ENCODE measurements around the gene TRIP10.
"Not testable (repeated sequence)": the region's sequence is repeated elsewhere in the genome, so short reads cannot be mapped to it uniquely, and the experiment has no call there.

TRIP10 gene

DNA sequence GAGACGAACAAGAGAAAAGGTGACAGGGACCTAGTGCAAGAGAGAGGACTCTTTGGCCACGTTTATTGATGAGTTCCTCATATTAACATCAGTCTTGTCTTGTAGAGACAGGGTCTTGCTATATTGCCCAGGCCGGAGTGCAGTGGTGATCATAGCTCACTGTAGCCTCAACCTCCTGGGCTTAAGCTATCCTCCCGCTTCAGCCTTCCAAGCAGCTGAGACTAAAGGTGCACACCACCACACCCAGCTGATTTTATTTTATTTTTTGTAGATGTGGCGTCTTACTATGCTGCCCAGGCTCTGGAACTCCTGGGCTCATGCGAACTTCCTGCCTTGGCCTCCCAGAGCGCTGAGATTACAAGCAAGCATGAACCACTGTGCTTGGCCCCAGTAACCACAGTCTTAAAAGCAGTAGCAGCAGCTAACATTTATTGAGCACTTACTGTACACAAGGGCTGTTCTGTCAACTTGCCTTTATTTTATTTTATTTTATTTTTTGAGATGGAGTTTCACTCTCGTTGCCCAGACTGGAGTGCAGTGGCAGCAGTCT is 28.8 kb downstream of the TRIP10 start:
- DNase-seq (ENCODE audit: low read depth) = no peak

DNA sequence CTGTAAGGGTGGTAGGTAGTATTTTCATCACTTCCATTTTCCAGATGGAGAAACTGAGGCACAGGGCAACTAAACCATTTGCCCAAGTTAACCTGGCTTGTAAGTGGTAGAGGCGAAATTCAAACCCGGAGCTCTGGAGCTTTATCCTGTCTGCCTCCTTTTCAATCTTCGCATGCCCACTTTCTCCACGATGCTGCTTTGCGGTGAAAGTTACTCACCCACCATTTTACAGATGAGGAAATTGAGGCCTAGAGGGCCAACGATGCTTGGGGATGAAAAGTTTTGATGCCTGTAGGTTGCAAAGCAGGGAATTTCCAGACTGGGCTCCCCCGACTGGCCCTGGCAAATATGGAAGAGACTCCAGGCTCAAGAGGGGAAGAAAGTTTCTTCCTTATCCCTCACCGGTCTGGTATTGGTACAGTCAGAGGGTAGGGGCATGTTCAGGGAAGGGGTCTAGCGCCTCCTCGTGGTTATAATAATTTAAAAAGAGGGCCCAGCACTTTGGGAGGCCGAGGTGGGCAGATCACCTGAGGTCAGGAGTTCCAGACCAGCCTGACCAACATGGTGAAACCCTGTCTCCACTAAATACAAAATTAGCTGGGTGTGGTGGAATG is 29.6 kb downstream of the TRIP10 start:
- no peak for DNase-seq (ENCODE audit: low read depth)

DNA sequence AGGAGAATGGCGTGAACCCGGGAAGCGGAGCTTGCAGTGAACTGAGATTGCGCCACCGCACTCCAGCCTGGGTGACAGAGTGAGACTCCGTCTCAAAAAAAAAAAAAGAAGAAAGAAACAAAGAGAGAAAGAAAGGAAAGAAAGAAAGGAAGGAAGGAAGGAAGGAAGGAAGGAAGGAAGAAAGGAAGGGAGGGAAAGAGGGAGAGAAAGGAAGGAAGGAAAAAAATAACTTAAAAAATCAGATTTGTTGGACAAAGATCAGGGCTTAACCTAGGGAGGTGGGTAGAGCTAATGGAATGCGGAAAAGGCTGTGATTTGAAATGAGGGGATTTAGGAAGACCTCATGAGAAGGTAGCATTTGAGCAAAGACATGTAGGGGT is 32.2 kb downstream of the TRIP10 start:
- not testable (repeated sequence) for DNase-seq (ENCODE audit: low read depth)

DNA sequence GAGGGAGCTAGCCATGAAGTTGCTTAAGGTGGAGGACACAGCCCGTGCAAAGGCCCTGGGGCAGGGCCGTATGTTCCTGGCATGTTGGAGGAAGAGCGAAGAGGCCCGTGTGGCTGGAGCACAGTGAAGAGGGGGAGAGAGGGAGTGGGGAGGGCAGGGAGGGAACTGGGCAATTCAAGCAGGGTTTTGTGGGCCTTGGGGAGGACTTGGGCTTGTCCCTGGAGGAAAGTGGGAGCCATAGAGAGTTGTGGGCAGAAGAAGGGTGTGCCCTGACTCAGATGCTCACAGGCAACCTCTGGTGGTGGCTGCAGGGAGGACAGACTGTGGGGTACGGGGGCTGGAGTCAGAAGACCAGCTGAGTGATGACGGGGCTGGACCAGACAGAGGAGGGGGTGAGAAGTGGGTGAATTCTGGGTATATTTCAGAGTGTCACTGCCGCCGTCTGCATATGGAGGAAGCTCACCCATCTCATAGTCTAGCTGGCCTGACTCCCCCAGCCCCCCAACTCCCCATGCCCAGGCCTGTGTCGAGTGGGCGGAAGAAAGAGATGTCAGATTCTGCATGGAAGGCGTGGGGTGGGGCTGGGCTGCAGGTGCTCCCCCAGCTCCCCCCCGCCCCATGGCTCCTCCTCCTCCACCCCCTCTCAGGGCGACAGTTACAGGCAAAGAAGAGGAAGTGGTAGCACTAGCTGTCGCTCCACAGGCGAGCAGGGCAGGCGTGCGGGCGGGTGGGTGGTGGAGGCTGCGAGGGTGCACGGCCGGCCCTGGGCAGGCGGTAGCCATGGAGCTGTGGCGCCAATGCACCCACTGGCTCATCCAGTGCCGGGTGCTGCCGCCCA is 32.8 kb downstream of the TRIP10 start, which contains the start of gene VAV1:
VAV1 (plus strand) TSS at position 681 of the 838 bp plus-strand sequence; CDS start at position 781, 100 bp downstream.
- DNase-seq (ENCODE audit: low read depth) = no peak

DNA sequence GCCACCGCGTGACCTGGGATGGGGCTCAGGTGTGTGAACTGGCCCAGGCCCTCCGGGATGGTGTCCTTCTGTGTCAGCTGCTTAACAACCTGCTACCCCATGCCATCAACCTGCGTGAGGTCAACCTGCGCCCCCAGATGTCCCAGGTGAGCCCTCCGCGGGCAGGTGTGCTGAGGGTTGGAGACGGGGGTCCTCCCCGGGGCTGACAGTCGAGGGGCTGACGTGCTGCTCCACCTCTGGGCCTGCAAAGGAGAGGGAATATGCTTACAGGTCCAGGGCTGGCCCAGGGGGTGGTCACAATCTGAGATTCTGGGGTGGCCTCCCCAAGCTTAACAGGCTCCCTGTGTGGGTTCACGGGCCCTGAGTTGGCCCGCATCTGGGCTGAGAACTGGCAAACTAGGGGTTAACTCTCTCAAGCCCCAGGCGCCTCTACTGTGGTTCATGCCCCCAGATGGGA is 33.4 kb downstream of the TRIP10 start:
- DNase-seq (ENCODE audit: low read depth) = no peak

DNA sequence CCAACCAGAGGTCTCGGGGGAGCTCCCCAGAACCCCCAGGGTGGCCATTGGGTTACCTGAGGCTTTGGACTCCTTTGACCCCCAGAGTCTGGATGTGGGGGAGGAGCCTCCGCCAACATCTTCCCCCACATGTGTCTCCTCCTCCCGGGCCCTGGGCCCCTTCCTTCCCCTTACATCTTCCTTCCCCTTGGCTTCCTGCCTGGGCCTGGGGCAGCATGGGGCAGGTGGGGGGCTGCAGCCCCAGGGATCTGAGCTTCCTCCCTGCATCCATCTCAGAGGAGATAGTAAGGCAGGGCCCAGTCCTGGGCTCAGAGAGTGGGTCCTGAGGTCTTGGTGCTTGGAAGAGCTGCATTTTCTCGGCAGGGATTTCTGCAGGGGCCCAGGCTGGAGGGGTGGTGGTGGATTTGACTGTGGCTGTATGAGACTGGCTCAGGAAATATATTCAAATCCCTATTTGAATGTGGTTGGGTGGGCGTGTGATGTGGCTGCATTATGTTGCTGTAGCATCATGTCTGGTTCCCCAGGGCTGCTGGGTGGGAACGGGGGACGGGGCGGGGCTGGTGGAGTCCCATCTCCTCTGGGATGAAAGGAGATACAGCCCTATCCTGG is 33.9 kb downstream of the TRIP10 start:
- no peak for DNase-seq (ENCODE audit: low read depth)

DNA sequence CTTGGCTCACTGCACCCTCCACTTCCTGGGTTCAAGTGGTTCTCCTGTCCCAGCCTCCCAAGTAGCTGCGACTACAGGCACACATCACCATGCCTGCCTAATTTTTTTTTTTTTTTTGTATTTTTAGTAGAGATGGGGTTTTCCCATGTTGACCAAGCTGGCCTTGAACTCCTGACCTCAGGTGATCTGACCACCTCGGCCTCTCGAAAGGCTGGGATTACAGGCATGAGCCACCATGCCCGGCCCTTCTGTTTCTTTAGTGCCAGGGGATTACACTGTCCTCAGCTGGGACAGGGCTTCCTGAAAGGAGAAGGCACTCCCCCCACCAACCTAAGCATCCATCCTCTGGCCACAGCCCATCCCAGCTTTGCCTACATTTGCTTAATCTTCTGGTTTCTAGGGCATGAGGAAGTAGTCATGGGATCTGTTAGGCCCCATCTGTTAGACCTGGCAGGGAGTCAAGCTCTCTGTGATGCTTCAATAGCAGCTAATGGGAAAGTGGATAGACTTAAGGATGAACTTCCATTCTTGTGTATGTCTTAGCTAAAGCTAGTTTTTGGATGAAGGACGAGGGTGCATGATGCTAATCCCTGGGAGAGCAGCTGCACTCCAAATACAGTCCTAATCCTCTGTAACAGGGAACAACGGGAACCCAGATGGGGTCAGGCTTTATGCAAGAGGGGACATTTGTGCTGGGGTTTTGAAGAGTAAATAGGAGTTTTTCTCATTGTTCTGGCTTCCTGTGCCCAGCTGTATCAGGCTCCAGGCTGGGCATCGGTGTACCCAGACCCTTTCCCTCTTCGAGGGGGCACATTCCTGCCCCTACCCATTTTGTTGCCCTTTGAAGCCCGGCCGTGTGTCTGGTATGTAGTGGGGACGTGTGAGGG is 35.6 kb downstream of the TRIP10 start:
- DNase-seq (ENCODE audit: low read depth) = no peak

DNA sequence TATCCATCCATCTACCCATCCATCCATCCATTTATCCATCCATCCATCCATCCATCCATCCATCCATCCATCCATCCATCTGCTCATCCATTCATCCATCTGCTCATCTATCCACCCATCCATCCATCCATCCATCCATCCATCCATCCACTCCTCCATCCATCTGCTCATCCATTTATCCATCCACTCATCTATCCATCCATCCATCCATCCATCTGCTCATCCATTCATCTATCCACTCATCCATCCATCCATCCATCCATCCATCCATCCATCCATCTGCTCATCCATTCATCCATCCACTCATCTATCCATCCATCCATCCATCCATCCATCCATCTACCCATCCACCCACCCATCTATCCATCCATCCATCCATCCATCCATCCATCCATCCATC is 36.6 kb downstream of the TRIP10 start:
- DNase-seq (ENCODE audit: low read depth) = not testable (repeated sequence)

DNA sequence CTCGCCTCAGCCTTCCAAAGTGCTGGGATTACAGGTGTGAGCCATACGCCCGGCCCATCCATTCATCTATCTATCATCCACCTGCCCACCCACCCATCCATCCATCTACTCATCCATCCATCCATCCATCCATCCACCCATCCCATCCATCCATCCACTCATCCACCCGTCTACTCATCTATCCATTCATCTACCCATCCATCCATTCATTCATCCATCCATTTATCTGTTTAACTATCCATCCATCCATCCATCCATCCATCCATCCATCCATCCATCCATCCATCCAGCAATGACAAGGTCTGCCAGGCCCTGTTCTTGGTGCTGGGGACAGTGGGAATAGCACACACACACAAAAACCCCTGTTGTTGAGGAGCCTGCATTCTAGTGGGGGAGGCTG is 37.5 kb downstream of the TRIP10 start:
- no peak for DNase-seq (ENCODE audit: low read depth)

DNA sequence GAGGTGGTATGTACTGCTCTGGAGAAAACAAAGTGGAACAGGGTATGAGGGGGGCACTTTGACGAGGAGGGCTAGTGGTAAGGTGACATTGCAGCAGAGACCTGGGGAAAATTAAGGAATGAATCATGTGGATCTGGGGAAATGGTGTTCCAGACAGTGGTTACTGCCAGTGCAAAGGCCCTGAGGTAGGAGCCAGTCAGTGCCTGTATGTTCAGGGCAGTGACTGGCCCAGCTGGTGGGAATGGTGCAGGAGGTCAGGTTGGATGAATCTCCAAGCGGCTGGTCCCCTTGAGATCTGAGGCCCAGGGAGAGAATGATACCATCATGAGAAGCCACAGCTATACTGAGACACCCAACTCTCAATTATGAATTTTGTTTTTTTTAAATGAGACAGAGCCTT is 38.0 kb downstream of the TRIP10 start:
- DNase-seq (ENCODE audit: low read depth) = no peak

DNA sequence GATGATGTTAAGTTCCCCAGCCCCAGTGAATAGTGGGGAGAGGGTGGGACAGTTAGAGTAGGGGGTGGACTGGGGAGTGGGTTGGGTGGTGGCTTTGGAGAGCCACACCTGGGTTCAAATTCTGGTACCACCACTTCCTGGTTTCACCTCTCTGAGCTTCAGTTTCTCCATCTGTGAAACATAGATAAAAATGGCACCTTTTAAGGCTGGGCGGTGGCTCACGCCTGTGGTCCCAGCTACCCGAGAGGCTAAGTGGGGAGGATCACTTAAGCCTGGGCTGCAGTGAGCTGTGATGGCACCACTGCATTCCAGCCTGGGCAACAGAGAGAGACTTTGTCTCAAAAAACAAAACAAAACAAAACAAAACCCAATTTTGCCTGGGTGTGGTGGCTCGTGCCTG is 38.9 kb downstream of the TRIP10 start:
- DNase-seq (ENCODE audit: low read depth) = no peak

DNA sequence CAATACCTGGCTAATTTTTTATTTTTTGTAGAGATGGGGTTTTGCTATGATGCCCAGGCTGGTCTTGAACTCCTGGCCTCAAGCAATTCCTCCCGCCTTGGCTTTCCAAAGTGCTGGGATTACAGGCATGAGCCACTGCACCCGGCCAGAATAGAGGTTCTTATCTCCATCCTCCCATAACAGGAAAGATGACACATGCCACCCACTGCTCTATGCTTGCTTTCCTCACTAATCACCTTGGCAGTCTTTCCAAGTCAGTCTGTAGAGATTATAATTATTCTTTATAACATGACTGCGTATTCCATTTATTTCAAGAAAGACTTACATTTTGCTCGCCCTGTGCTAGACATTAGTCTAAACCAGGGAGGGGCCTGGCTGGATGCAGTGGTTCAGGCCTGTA is 39.7 kb downstream of the TRIP10 start:
- no peak for DNase-seq (ENCODE audit: low read depth)

DNA sequence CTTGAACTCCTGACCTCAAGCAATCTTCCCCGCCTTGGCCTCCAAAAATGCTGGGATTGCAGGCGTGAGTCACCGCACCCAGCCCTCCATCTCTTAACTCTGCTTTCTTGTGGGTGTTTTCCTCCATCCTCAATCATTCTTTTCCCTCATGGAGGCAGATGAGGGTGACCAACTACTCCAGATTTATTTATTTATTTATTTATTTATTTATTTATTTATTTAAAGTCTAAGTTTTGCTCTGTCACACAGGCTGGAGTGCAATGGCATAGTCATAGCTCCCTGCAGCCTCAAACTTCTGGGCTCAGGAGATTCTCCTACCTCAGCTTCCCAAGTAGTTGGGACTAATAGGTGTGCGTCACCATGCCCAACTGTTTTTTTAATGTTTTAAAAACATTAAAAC is 47.9 kb downstream of the TRIP10 start:
- no peak for DNase-seq (ENCODE audit: low read depth)

DNA sequence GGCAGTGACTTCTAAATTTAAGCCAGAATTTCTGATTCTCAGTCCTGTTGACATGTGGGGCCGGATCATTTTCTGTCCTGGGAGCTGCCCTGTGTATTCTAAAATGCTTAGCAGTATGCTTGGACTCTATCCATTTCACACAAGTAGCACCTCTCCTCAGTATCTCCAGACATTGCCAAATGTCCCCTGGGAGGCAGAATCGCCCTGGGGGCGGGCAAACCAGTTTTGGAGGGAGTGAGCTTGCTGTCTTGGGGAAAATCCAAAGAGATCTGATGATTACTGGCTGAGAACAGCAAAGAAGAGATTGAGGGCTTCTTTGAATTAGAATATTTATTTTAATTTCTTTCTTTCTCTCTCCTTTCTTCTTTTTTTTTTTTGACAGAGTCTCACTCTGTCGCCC is 49.4 kb downstream of the TRIP10 start:
- no peak for DNase-seq (ENCODE audit: low read depth)

DNA sequence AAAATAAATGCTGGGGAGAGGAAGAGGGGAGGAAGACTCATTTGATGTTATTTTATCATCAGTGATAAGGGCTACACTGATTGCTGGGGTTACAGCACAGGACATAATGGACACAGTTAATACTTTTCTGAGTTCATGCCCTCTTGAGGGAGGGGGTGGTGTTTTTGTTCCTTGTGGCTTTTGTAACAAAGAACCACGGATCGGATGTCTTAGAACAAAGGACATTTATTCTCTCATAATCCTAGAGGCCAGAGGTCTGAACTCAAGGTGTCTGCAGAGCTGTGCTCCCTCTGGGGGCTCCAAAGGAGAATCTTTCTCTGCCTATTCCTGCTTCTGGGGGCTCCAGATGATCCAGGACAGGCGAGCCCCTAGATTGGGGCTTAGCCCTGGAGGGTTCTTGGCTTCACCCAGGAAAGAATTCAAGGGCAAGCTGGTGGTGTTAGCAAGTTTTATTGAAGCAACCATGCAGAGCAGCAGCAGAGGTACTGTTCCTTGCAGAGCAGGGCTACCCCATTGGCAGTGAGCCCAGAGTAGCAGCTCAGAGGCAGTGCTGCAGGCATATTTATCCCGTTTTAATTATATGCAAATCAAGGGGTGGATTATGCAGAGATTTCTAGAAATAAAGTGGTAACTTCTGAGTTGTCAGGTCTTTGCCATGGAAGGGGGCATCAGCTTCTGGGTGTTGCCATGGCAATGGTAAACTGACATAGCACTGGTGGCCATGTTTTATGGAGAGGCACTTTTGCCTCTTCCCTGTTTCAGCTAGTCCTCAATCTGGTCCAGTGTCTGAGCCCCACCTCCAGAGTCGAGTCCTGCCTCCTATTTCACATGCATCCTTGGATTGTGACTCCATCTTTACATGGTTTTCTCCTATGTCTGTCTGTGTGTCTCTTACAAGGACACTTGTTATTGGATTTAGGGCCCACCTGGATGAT is 51.0 kb downstream of the TRIP10 start:
- DNase-seq (ENCODE audit: low read depth) = no peak

DNA sequence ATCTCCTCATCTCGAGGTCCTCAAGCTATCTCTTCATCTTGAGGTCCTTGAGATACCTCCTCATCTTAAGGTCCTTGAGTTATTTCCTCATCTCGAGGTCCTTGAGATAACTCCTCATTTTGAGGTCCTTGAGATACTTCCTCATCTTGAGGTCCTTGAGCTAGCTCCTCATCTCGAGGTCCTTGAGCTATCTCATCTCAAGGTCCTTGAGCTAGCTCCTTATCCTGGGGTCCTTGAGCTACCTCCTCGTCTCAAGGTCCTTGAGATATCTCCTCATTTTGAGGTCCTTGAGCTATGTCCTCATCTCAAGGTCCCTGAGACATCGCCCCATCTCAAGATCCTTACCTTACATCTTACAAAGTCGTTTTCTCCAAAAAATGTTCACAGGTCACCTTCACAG is 51.8 kb downstream of the TRIP10 start:
- no peak for DNase-seq (ENCODE audit: low read depth)

DNA sequence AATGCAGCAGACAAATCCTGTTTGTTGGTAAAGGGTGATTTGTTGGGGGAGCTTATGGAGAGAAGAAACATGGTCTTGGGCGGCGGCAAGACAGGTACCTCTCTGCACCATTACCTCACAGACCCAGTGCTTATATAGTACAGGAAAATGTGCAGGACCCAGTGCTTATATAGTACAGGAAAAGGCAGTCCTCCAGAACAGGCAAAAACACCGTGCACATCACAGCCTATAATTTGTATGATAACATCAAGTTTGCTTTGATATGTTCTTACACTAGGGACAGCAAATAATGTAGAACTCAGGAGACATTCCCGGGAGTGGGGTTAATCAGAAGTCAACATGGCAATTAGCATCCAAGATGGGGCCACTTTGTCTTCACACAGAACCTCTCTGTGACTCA is 53.9 kb downstream of the TRIP10 start:
- DNase-seq (ENCODE audit: low read depth) = no peak

DNA sequence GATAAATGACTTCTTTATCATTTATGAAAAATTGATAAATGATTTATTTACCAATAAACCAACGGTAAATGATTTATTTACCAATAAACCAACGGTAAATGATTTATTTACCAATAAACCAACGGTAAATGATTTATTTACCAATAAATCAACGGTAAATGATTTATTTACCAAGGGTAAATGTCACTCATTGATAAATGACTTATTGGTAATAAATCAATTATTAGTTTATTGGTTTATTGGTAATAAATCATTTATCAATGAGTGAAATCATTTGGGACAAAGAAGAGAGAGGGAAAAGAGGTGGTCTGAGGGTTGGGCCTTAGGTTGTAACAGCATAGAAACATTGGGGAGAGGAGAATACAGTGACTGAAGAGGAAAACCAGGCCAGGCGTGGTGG is 54.5 kb downstream of the TRIP10 start:
- DNase-seq (ENCODE audit: low read depth) = no peak

DNA sequence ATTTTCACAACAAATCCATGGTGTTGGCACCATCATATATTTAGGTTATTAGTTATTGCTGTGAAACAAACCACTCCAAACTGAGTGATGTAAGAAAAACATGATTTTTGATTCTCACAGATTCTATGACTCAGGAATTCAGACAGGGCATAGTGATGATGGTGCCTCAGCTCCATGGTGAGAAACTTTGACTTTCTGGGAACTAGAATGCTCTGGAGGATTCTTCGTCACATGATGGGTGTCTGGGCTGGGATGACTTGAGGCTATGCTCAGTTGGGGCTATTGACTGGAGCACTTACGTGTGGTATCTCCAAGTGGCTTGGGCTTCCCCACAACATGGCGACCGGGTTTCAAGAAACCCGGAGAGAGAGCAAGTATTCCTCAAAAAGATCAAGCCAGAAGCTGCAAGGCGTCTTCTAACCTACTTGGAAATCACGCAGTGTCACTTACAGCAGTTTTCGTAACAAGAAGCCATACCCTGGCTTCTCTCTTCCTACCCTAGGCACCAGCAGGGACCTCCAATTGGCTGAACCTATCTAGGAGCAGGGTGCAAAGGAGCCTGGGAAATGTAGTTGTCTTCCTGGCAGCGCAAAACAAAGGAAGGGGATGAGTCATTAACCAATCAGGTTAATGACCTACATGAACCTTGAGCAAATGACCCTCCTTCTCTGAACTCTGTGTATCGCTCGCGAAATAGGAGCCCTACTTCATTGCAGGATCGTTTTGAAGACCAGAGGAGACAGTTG is 55.4 kb downstream of the TRIP10 start:
- no peak for DNase-seq (ENCODE audit: low read depth)

DNA sequence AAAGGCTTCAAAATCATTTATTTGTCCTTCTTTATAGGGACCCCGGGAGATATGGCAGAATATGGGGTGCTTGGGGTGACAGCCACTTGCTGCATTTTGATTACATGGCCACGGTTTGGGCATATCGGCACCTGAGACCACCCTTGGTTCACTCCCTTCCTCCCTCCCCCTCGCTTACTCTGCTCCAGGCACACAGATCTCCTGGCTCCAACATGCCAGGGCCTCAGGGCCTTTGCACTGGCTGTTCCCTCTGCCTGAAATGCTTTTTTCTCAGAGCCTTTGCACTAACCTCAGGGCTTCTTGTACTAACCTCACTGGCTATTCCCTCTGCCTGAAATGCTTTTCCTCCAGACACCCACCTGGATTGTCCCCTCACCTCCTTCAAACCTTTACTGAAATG is 56.8 kb downstream of the TRIP10 start:
- no peak for DNase-seq (ENCODE audit: low read depth)

All from fibroblast of gingiva (primary cell).